Measurements from ENCODE around the gene FNBP1. TPM values are rescaled to one million over a fixed set of nuclear protein-coding genes. Genes with fewer than 3 reads are reported as not detected.
"Not testable (repeated sequence)": the region's sequence is repeated elsewhere in the genome, so short reads cannot be mapped to it uniquely, and the experiment has no call there.

The FNBP1 gene
- total and polyA plus RNA-seq, 2 donors (not counting 1 experiment from before 2014, with no cell fraction given): 20.8 to 44.3 TPM

DNA sequence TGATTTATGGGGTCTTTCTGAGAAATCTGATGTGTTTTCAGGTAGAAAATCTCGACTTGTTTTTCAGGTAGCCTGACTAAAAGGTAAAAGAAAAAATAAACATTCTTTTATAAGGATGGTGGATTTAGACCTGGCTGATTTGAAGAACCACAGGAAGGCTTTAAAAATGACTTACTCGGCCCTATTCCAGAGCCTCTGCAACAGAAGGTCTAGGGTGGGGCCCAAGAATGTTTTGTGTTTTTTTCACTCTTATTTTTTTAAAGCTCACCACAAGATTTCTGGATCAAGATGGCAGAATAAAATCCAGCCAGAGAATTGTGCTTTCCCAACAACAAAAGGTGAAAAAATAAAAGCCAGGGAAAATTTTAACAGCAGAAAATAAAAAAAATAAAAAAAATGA, 59.1 kb downstream of the FNBP1 start:
- H3K36me3 ChIP-seq (ENCODE audit: control insufficient read depth, insufficient read depth, low read length): no peaks in the 10 kb centered on the region
- H2AFZ ChIP-seq (ENCODE audit: low read length): no peak overlapping the region
- H3K27me3 ChIP-seq (ENCODE audit: control insufficient read depth, insufficient read depth, low read length): no peaks in the 10 kb centered on the region
- no peak overlapping the region for H3K9ac ChIP-seq (ENCODE audit: insufficient read depth, low read length)
- peaks cover 2% of the 10 kb centered on the region for H3K4me1 ChIP-seq (ENCODE audit: control insufficient read depth, extremely low read depth, insufficient read depth, low read length)
- no peak overlapping the region for H3K4me2 ChIP-seq (ENCODE audit: extremely low read depth, insufficient read depth, low read length)
- DNase-seq (ENCODE audit: low read depth in 2 of 2): peak; percentile 25 to 80
- H3K79me2 ChIP-seq (ENCODE audit: control insufficient read depth, insufficient read depth, low read length): peaks cover 2% of the 10 kb centered on the region
- no peaks in the 10 kb centered on the region for H4K20me1 ChIP-seq (ENCODE audit: control insufficient read depth, extremely low read depth, insufficient read depth, low read length)
- H3K27ac ChIP-seq (ENCODE audit: insufficient read depth, low read length): no peak overlapping the region
- no peaks in the 10 kb centered on the region for H3K9me3 ChIP-seq (ENCODE audit: control insufficient read depth, insufficient read depth, low read depth, low read length)
- TF ChIP-seq, protein P1, sequence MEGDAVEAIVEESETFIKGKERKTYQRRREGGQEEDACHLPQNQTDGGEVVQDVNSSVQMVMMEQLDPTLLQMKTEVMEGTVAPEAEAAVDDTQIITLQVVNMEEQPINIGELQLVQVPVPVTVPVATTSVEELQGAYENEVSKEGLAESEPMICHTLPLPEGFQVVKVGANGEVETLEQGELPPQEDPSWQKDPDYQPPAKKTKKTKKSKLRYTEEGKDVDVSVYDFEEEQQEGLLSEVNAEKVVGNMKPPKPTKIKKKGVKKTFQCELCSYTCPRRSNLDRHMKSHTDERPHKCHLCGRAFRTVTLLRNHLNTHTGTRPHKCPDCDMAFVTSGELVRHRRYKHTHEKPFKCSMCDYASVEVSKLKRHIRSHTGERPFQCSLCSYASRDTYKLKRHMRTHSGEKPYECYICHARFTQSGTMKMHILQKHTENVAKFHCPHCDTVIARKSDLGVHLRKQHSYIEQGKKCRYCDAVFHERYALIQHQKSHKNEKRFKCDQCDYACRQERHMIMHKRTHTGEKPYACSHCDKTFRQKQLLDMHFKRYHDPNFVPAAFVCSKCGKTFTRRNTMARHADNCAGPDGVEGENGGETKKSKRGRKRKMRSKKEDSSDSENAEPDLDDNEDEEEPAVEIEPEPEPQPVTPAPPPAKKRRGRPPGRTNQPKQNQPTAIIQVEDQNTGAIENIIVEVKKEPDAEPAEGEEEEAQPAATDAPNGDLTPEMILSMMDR (conservative IDR thresholded peaks at IDR 0.05 in 1 of 2, IDR thresholded peaks at IDR 0.05 in 1 of 2; ENCODE audit: low read depth in 1 of 2, low read length in 2 of 2): no peak
- TF ChIP-seq EZH2 (IDR thresholded peaks at IDR 0.05; ENCODE audit: low read length, missing control alignments): no peak
- H3K4me3 ChIP-seq (replicated peaks in 1 of 4; ENCODE audit: control extremely low read depth in 1 of 4, insufficient read depth in 1 of 4, low read depth in 3 of 4, low read length in 4 of 4): no peak overlapping the region

DNA sequence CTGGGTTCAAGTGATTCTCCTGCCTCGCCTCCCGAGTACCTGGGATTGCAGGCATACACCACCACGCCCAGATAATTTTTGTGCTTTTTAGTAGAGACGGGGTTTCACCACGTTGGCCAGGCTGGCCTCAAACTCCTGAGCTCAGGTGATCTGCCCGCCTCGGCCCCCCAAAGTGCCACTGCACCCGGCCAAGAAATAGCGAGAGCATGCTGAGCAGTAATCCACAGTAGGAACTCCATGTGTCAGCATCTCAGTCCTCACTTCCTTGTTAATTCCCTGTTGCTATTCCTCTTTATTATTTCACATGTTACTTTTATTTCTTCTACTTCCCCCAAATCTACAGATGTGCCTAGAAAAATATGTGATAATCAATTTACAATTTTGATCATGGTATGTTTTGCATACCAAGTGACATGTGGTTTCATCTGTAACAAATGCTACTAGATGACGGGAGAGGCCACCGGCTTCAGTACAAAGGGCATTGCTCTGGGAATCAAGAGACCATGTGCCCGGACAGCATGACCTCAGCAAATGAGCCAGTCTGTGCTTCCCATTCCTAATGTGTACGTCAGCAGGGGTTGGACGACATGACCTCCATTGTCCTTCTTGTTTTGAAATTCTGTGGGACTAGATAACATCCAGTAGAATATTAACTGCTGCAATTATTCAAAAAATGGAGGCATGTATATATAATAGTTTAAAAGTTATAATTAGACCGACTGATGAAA, 61.6 kb downstream of the FNBP1 start:
- Histone ChIP-seq H3K9me3 (ENCODE audit: control insufficient read depth, insufficient read depth, low read depth, low read length) (no peaks in the 10 kb centered on the region), H3K36me3 (ENCODE audit: control insufficient read depth, insufficient read depth, low read length) (no peaks in the 10 kb centered on the region), H3K27ac (ENCODE audit: insufficient read depth, low read length) (no peak overlapping the region), H3K9ac (ENCODE audit: insufficient read depth, low read length) (no peak overlapping the region), H3K4me3 (replicated peaks in 1 of 4; ENCODE audit: control extremely low read depth in 1 of 4, insufficient read depth in 1 of 4, low read depth in 3 of 4, low read length in 4 of 4) (no peak overlapping the region), H4K20me1 (ENCODE audit: control insufficient read depth, extremely low read depth, insufficient read depth, low read length) (no peaks in the 10 kb centered on the region), H3K4me1 (ENCODE audit: control insufficient read depth, extremely low read depth, insufficient read depth, low read length) (no peaks in the 10 kb centered on the region), H3K4me2 (ENCODE audit: extremely low read depth, insufficient read depth, low read length) (no peak overlapping the region), H3K79me2 (ENCODE audit: control insufficient read depth, insufficient read depth, low read length) (peaks cover 2% of the 10 kb centered on the region), H2AFZ (ENCODE audit: low read length) (no peak overlapping the region), H3K27me3 (ENCODE audit: control insufficient read depth, insufficient read depth, low read length) (no peaks in the 10 kb centered on the region)
- peak; percentile 27 to 64 for DNase-seq (ENCODE audit: low read depth in 2 of 2)
- TF ChIP-seq EZH2 (IDR thresholded peaks at IDR 0.05; ENCODE audit: low read length, missing control alignments): no peak
- TF ChIP-seq, protein P1 (conservative IDR thresholded peaks at IDR 0.05 in 1 of 2, IDR thresholded peaks at IDR 0.05 in 1 of 2; ENCODE audit: low read depth in 1 of 2, low read length in 2 of 2): no peak

DNA sequence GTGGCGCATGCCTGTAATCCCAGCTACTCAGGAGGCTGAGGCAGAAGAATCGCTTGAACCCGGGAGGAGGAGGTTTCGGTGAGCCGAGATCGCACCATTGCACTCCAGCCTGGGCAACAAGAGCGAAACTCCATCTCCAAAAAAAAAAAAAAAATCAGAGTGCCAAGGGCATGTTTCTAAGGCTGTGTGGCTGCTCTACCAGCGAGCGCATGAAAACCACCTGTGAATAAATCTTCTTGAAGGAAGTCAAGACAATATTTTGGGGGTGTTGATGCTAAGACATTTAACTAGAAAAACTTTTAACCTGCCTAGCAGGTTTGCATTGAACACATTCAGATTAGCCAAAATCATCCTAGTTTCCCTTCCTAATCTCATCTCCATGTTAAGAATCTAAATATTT, 62.8 kb downstream of the FNBP1 start:
- H3K36me3 ChIP-seq (ENCODE audit: control insufficient read depth, insufficient read depth, low read length); H3K27ac ChIP-seq (ENCODE audit: insufficient read depth, low read length): not testable (repeated sequence)

More for the DNA sequence above, 62.8 kb downstream of the FNBP1 start:
- H3K4me3 ChIP-seq (replicated peaks in 1 of 4; ENCODE audit: control extremely low read depth in 1 of 4, insufficient read depth in 1 of 4, low read depth in 3 of 4, low read length in 4 of 4); H3K79me2 ChIP-seq (ENCODE audit: control insufficient read depth, insufficient read depth, low read length); H3K27me3 ChIP-seq (ENCODE audit: control insufficient read depth, insufficient read depth, low read length); H3K4me2 ChIP-seq (ENCODE audit: extremely low read depth, insufficient read depth, low read length); H3K9ac ChIP-seq (ENCODE audit: insufficient read depth, low read length); H3K9me3 ChIP-seq (ENCODE audit: control insufficient read depth, insufficient read depth, low read depth, low read length); DNase-seq (ENCODE audit: low read depth in 2 of 2); H2AFZ ChIP-seq (ENCODE audit: low read length); H3K4me1 ChIP-seq (ENCODE audit: control insufficient read depth, extremely low read depth, insufficient read depth, low read length); H4K20me1 ChIP-seq (ENCODE audit: control insufficient read depth, extremely low read depth, insufficient read depth, low read length): not testable (repeated sequence)

Data from fibroblast of lung (primary cell).